HEK293T (cell line): Measurements from ENCODE around the gene ABCB1.

Experiments
- BHLHE40 ChIP-seq: fragments of 450-650 bp; IDR thresholded peaks from 2 replicates; pipeline ENCODE4 v1.6.1; 2016; ENCODE audit warnings: mild to moderate bottlenecking, moderate library complexity, borderline replicate concordance
- ELF4 ChIP-seq: fragments of 450-650 bp; IDR thresholded peaks from 2 replicates; pipeline ENCODE4 v1.6.1; 2017; ENCODE audit warnings: antibody characterized with exemption
- FOXA1 ChIP-seq: fragments of 450-650 bp; IDR thresholded peaks from 2 replicates; pipeline ENCODE4 v1.6.1; 2016; ENCODE audit warnings: mild to moderate bottlenecking
- FOXK2 ChIP-seq: fragments of 450-650 bp; IDR thresholded peaks from 2 replicates; pipeline ENCODE4 v1.6.1; 2016; ENCODE audit warnings: mild to moderate bottlenecking
- FOXM1 ChIP-seq: fragments of 450-650 bp; IDR thresholded peaks from 2 replicates; pipeline ENCODE4 v1.6.1; 2017; ENCODE audit warnings: mild to moderate bottlenecking, borderline replicate concordance
- HDGF ChIP-seq: fragments of 450-650 bp; IDR thresholded peaks from 2 replicates; pipeline ENCODE4 v1.6.1; 2017; ENCODE audit warnings: antibody characterized with exemption, borderline replicate concordance
- LEF1 ChIP-seq: fragments of 450-650 bp; IDR thresholded peaks from 2 replicates; pipeline ENCODE4 v1.6.1; 2017; ENCODE audit warnings: mild to moderate bottlenecking, borderline replicate concordance
- PKNOX1 ChIP-seq: fragments of 450-650 bp; IDR thresholded peaks from 2 replicates; pipeline ENCODE4 v1.6.1; 2016
- SP1 ChIP-seq: fragments of 450-650 bp; IDR thresholded peaks from 2 replicates; pipeline ENCODE4 v1.6.1; 2017
- TARDBP ChIP-seq: fragments of 450-650 bp; IDR thresholded peaks from 2 replicates; pipeline ENCODE4 v1.6.1; 2016

- TF ChIP-seq TARDBP: no peak
- no peak for TF ChIP-seq BHLHE40
- TF ChIP-seq ELF4: no peak
- no peak for TF ChIP-seq FOXM1
- TF ChIP-seq SP1: no peak
- TF ChIP-seq FOXA1: no peak
- no peak for TF ChIP-seq FOXK2
- no peak for TF ChIP-seq HDGF
- no peak for TF ChIP-seq PKNOX1
- no peak for TF ChIP-seq LEF1
Observed at GRCh38 chr7:87479951-87480350, 120.7 kb downstream of the ABCB1 start.
